HEK293 (cell line): ENCODE data around the gene TUBGCP6.

Experiments used
- CTCF ChIA-PET: fragments of 350-600 bp; formaldehyde crosslinking; extraction: SDS; loops from one replicate; lab custom pipeline; 2021; ENCODE audit warnings: antibody characterized with exemption; lab: Yijun Ruan, JAX
- POLR2A ChIA-PET: fragments of 300-600 bp; formaldehyde crosslinking; extraction: SDS; loops from one replicate; lab custom pipeline; 2020; ENCODE audit warnings: antibody characterized with exemption, inconsistent platforms; lab: Yijun Ruan, JAX
- H3K27ac ChIP-seq: fragments of 200-500 bp; sonication (Bioruptor generic); 2 replicates; pipeline ENCODE4 v1.5.1; 2014; ENCODE audit warnings: low read depth, low read length, control low read depth, inconsistent platforms; ENCODE audit errors: extremely low read depth
- H3K36me3 ChIP-seq, 2 experiments: fragments of 200-500 bp in 1 of 2; sonication (Bioruptor generic) in 1 of 2; 1 replicate in 1 of 2; 2 replicates in 1 of 2; pipeline ENCODE4 v1.5.1; 2014 to 2017; ENCODE audit warnings: inconsistent platforms in 2 of 2, low read length in 2 of 2; ENCODE audit not compliant: control insufficient read depth in 2 of 2, insufficient read depth in 1 of 2
- H3K4me1 ChIP-seq: fragments of 200-500 bp; sonication (Bioruptor generic); 2 replicates; pipeline ENCODE4 v1.5.1; 2014; ENCODE audit warnings: mild to moderate bottlenecking, low read length, inconsistent platforms; ENCODE audit not compliant: control insufficient read depth, insufficient read depth
- H3K4me3 ChIP-seq: 2 replicates; pipeline ENCODE4 v1.5.1; 2011; ENCODE audit warnings: low read depth, mild to moderate bottlenecking, control low read depth, low read length, moderate library complexity
- H3K9me3 ChIP-seq: fragments of 200-500 bp; sonication (Bioruptor generic); 2 replicates; pipeline ENCODE4 v1.5.1; 2014; ENCODE audit warnings: low read depth, low read length, inconsistent platforms; ENCODE audit not compliant: control insufficient read depth, insufficient read depth
- BCL6B ChIP-seq: fragments of 450-650 bp; formaldehyde crosslinking; IDR thresholded peaks from 2 replicates; pipeline ENCODE4 v1.5.1; 2017; ENCODE audit warnings: missing biosample characterization, missing genetic modification characterization
- EGR2 ChIP-seq: fragments of 450-650 bp; formaldehyde crosslinking; IDR thresholded peaks from 2 replicates; pipeline ENCODE4 v1.5.1; 2016; ENCODE audit warnings: low read depth, missing biosample characterization, missing genetic modification characterization
- KLF9 ChIP-seq: fragments of 450-650 bp; formaldehyde crosslinking; IDR thresholded peaks from 2 replicates; pipeline ENCODE4 v1.5.1; 2016; ENCODE audit warnings: missing biosample characterization, missing genetic modification characterization, low read depth
- OSR2 ChIP-seq: fragments of 450-650 bp; formaldehyde crosslinking; IDR thresholded peaks from 2 replicates; pipeline ENCODE4 v1.5.1; 2016; ENCODE audit warnings: missing biosample characterization, missing genetic modification characterization
- PATZ1 ChIP-seq: fragments of 450-650 bp; formaldehyde crosslinking; IDR thresholded peaks from 2 replicates; pipeline ENCODE4 v1.5.1; 2016; ENCODE audit warnings: missing biosample characterization, missing genetic modification characterization
- PRDM1 ChIP-seq: fragments of 450-650 bp; formaldehyde crosslinking; IDR thresholded peaks from 2 replicates; pipeline ENCODE4; 2016; ENCODE audit warnings: missing biosample characterization, missing genetic modification characterization
- ZBTB6 ChIP-seq: fragments of 450-650 bp; formaldehyde crosslinking; IDR thresholded peaks from 2 replicates; pipeline ENCODE4 v1.5.1; 2017; ENCODE audit warnings: missing biosample characterization, missing genetic modification characterization
- ZBTB8A ChIP-seq: fragments of 450-650 bp; formaldehyde crosslinking; IDR thresholded peaks from 2 replicates; pipeline ENCODE4 v1.5.1; 2016; ENCODE audit warnings: missing biosample characterization, missing genetic modification characterization
- ZNF132 ChIP-seq: fragments of 450-650 bp; formaldehyde crosslinking; IDR thresholded peaks from 2 replicates; pipeline ENCODE4 v1.5.1; 2017; ENCODE audit warnings: missing biosample characterization, missing genetic modification characterization, borderline replicate concordance
- ZNF2 ChIP-seq: fragments of 450-650 bp; formaldehyde crosslinking; IDR thresholded peaks from 2 replicates; pipeline ENCODE4 v1.5.1; 2016; ENCODE audit warnings: missing biosample characterization, missing genetic modification characterization
- ZNF362 ChIP-seq: fragments of 450-650 bp; formaldehyde crosslinking; IDR thresholded peaks from 2 replicates; pipeline ENCODE4 v1.5.1; 2016; ENCODE audit warnings: missing biosample characterization, missing genetic modification characterization
- ZNF391 ChIP-seq: fragments of 450-650 bp; formaldehyde crosslinking; IDR thresholded peaks from 2 replicates; pipeline ENCODE4 v1.5.1; 2016; ENCODE audit warnings: low read depth, missing biosample characterization, missing genetic modification characterization, borderline replicate concordance
- ZNF501 ChIP-seq: fragments of 450-650 bp; formaldehyde crosslinking; IDR thresholded peaks from 2 replicates; pipeline ENCODE4 v1.5.1; 2016; ENCODE audit warnings: missing biosample characterization, missing genetic modification characterization
- ZNF664 ChIP-seq: fragments of 450-650 bp; formaldehyde crosslinking; IDR thresholded peaks from 2 replicates; pipeline ENCODE4 v1.5.1; 2016; ENCODE audit warnings: missing biosample characterization, missing genetic modification characterization
- ZNF76 ChIP-seq: fragments of 450-650 bp; formaldehyde crosslinking; IDR thresholded peaks from 2 replicates; pipeline ENCODE4; 2016; ENCODE audit warnings: low read depth, missing biosample characterization, missing genetic modification characterization, borderline replicate concordance
- ZNF777 ChIP-seq: fragments of 450-650 bp; formaldehyde crosslinking; IDR thresholded peaks from 2 replicates; pipeline ENCODE4 v1.5.1; 2017; ENCODE audit warnings: missing biosample characterization, missing genetic modification characterization, borderline replicate concordance
- TF ChIP-seq, protein P1 (sequence below): fragments of 450-650 bp; formaldehyde crosslinking; IDR thresholded peaks from 2 replicates; pipeline ENCODE4 v1.5.1; 2016; ENCODE audit warnings: missing biosample characterization, missing genetic modification characterization, borderline replicate concordance
- TF ChIP-seq, protein P2 (sequence below): fragments of 450-650 bp; formaldehyde crosslinking; IDR thresholded peaks from 2 replicates; pipeline ENCODE4 v1.5.1; 2017; ENCODE audit warnings: missing biosample characterization, missing genetic modification characterization
- TF ChIP-seq, protein P3 (sequence below): fragments of 450-650 bp; formaldehyde crosslinking; IDR thresholded peaks from 2 replicates; pipeline ENCODE4 v1.5.1; 2016; ENCODE audit warnings: missing biosample characterization, missing genetic modification characterization

TUBGCP6 gene

DNA sequence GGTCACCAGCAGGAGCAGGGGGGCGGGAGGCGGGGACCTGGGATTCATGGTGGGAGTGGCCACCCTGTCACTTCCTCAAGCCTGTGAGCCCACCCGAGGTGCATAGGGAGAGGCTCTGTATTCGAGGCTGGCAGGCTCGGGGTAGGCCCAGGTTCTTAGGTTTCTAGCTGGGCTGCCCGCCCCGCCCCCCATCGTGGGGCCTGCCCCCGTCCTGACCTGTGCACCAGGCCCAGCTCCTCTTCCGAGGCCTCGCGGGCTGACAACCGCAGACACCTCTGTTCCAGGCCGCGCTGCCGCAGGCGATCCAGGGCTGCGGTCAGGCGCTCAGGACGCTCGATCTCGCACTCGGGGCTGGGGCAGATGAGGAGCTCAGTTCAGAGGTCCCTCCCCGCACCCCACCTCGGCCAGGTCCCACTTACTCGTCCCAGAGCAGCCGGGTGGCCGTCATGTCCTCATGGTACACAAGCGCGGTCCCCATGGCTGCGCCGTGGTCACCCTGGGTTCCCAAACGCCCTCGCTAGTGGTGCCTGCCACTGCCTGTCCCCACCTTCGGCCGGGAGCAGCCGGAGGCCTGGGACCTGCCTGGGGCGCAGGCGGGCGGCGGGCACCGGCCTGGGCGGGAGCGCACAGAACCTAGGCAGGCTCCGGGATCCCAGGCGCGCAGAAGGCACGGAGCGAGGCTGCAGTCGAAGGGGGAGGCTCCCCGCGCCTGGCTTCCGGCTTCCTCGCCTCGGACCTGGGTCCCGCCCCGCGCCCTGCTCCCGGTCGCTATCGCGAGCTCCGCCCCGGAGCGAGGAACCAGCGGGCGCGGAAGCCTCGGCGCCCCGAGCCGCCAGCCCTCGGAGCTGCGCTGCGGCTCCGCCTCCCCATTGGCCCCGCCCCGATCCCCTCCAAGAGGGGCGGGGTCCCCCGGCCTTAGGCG, 6.0 kb upstream of the TUBGCP6 start, which contains the start of gene HDAC10:
Gene HDAC10, minus strand, starts transcription at position 711 of the 922 bp plus-strand sequence. Its CDS starts 233 bp downstream, at position 478.
- peaks cover 12% of the 10 kb centered on the region for H3K4me1 ChIP-seq
- H3K27ac ChIP-seq = peak within 1 kb of the TSS; percentile 86
- H3K9me3 ChIP-seq = no peaks in the 10 kb centered on the region
- H3K4me3 ChIP-seq = peak within 1 kb of the TSS; percentile 55
- peaks cover 8 to 80% of the 10 kb centered on the region in 2 experiments; a peak in 2 of 3 replicates for H3K36me3 ChIP-seq
- POLR2A ChIA-PET = interaction anchor here (0.5 to 2.2 kb wide), 19 partner anchors 10 to 388 kb away, joined by 3 to 20 read pairs (median 5); partner anchors contain the start of genes LMF2, MAPK12, NCAPH2 and PLXNB2
- CTCF ChIA-PET = interaction anchor here (0.6 to 2.6 kb wide), 17 partner anchors 8 to 401 kb away, joined by 3 to 24 read pairs (median 5); partner anchors contain the start of gene MAPK12
- peak; percentile 24; the same call in 1 of the 2 replicates for TF ChIP-seq OSR2 (tag by site-specific recombination)
- TF ChIP-seq, protein P1, sequence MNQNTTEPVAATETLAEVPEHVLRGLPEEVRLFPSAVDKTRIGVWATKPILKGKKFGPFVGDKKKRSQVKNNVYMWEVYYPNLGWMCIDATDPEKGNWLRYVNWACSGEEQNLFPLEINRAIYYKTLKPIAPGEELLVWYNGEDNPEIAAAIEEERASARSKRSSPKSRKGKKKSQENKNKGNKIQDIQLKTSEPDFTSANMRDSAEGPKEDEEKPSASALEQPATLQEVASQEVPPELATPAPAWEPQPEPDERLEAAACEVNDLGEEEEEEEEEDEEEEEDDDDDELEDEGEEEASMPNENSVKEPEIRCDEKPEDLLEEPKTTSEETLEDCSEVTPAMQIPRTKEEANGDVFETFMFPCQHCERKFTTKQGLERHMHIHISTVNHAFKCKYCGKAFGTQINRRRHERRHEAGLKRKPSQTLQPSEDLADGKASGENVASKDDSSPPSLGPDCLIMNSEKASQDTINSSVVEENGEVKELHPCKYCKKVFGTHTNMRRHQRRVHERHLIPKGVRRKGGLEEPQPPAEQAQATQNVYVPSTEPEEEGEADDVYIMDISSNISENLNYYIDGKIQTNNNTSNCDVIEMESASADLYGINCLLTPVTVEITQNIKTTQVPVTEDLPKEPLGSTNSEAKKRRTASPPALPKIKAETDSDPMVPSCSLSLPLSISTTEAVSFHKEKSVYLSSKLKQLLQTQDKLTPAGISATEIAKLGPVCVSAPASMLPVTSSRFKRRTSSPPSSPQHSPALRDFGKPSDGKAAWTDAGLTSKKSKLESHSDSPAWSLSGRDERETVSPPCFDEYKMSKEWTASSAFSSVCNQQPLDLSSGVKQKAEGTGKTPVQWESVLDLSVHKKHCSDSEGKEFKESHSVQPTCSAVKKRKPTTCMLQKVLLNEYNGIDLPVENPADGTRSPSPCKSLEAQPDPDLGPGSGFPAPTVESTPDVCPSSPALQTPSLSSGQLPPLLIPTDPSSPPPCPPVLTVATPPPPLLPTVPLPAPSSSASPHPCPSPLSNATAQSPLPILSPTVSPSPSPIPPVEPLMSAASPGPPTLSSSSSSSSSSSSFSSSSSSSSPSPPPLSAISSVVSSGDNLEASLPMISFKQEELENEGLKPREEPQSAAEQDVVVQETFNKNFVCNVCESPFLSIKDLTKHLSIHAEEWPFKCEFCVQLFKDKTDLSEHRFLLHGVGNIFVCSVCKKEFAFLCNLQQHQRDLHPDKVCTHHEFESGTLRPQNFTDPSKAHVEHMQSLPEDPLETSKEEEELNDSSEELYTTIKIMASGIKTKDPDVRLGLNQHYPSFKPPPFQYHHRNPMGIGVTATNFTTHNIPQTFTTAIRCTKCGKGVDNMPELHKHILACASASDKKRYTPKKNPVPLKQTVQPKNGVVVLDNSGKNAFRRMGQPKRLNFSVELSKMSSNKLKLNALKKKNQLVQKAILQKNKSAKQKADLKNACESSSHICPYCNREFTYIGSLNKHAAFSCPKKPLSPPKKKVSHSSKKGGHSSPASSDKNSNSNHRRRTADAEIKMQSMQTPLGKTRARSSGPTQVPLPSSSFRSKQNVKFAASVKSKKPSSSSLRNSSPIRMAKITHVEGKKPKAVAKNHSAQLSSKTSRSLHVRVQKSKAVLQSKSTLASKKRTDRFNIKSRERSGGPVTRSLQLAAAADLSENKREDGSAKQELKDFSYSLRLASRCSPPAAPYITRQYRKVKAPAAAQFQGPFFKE (tag by site-specific recombination) = no peak
- TF ChIP-seq EGR2 (tag by site-specific recombination) = no peak
- TF ChIP-seq ZNF391 (tag by site-specific recombination) = 0 out of 2 replicates have a peak, but pooled peaks have one; percentile 11
- TF ChIP-seq, protein P2, sequence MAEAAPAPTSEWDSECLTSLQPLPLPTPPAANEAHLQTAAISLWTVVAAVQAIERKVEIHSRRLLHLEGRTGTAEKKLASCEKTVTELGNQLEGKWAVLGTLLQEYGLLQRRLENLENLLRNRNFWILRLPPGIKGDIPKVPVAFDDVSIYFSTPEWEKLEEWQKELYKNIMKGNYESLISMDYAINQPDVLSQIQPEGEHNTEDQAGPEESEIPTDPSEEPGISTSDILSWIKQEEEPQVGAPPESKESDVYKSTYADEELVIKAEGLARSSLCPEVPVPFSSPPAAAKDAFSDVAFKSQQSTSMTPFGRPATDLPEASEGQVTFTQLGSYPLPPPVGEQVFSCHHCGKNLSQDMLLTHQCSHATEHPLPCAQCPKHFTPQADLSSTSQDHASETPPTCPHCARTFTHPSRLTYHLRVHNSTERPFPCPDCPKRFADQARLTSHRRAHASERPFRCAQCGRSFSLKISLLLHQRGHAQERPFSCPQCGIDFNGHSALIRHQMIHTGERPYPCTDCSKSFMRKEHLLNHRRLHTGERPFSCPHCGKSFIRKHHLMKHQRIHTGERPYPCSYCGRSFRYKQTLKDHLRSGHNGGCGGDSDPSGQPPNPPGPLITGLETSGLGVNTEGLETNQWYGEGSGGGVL (tag by site-specific recombination) = peak; percentile 38; the same call in 1 of the 2 replicates
- TF ChIP-seq BCL6B (tag by site-specific recombination) = no peak
- peak; percentile 69; the same call in 1 of the 2 replicates for TF ChIP-seq ZNF501 (tag by site-specific recombination)
- TF ChIP-seq, protein P3, sequence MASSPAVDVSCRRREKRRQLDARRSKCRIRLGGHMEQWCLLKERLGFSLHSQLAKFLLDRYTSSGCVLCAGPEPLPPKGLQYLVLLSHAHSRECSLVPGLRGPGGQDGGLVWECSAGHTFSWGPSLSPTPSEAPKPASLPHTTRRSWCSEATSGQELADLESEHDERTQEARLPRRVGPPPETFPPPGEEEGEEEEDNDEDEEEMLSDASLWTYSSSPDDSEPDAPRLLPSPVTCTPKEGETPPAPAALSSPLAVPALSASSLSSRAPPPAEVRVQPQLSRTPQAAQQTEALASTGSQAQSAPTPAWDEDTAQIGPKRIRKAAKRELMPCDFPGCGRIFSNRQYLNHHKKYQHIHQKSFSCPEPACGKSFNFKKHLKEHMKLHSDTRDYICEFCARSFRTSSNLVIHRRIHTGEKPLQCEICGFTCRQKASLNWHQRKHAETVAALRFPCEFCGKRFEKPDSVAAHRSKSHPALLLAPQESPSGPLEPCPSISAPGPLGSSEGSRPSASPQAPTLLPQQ (tag by site-specific recombination) = 0 out of 2 replicates have a peak, but pooled peaks have one; percentile 29
- TF ChIP-seq ZNF777 = no peak
- TF ChIP-seq ZNF362 (tag by site-specific recombination) = no peak
- TF ChIP-seq PRDM1 (tag by site-specific recombination) = no peak
- peak; percentile 90 for TF ChIP-seq ZBTB8A (tag by site-specific recombination)
- TF ChIP-seq ZBTB6 (tag by site-specific recombination) = peak; percentile 41; the same call in 1 of the 2 replicates
- peak; percentile 77 for TF ChIP-seq ZNF2 (tag by site-specific recombination)
- peak; percentile 73 for TF ChIP-seq KLF9 (tag by site-specific recombination)
- no peak for TF ChIP-seq ZNF132
- TF ChIP-seq PATZ1 (tag by site-specific recombination) = peak; percentile 43; the same call in 1 of the 2 replicates
- TF ChIP-seq ZNF664 (tag by site-specific recombination) = no peak
- TF ChIP-seq ZNF76 (tag by site-specific recombination) = peak; percentile 12; the same call in 1 of the 2 replicates
